Uterus (tissue), 4 donors: ENCODE results near the gene RABGAP1L. TPM values are rescaled to one million over a fixed set of nuclear protein-coding genes. Genes with fewer than 3 reads are reported as not detected.
A peak's percentile ranks its signal among the peaks of the same experiment; 100 is the strongest.

ENCODE experiments used
- DNase-seq, 2 donors: peaks; one replicate each; pipeline ENCODE4 v3.0.0-alpha.2; 2019 to 2020
- H3K27ac ChIP-seq, 2 donors: fragments of 200-600 bp; sonication (generic); 1 replicate in 1 of 2; 2 replicates in 1 of 2; pipeline ENCODE4 v1.5.1; 2016 to 2018
- H3K27me3 ChIP-seq, 2 donors: fragments of 200-600 bp; sonication (generic); one replicate each; pipeline ENCODE4 v1.5.1; 2018 to 2019; ENCODE audit warnings: control low read depth in 1 of 2
- H3K36me3 ChIP-seq, 2 donors: fragments of 200-600 bp; sonication (generic); one replicate each; pipeline ENCODE4 v1.5.1; 2019; ENCODE audit warnings: control low read depth in 1 of 2
- H3K4me1 ChIP-seq, 2 donors: fragments of 200-600 bp; sonication (generic); one replicate each; pipeline ENCODE4 v1.5.1; 2018 to 2019; ENCODE audit warnings: control low read depth in 1 of 2
- H3K4me3 ChIP-seq, 2 donors: fragments of 200-600 bp; sonication (generic); 1 replicate in 1 of 2; 2 replicates in 1 of 2; pipeline ENCODE4 v1.5.1; 2018 to 2019; ENCODE audit warnings: mild to moderate bottlenecking in 1 of 2
- H3K9me3 ChIP-seq, 2 donors: fragments of 200-600 bp; sonication (generic); one replicate each; pipeline ENCODE4 v1.5.1; 2019; ENCODE audit warnings: control low read depth in 1 of 2
- CTCF ChIP-seq, 4 experiments: fragments of 200-600 bp in 2 of 4; fragments of 450-650 bp in 2 of 4; sonication (generic) in 2 of 4; IDR thresholded peaks; one replicate each; pipeline ENCODE4 v1.5.1; 2016 to 2019; ENCODE audit warnings: antibody characterized with exemption in 4 of 4, mild to moderate bottlenecking in 2 of 4, moderate library complexity in 1 of 4
- POLR2A ChIP-seq, 2 donors: fragments of 450-650 bp; IDR thresholded peaks; one replicate each; pipeline ENCODE4 v1.6.1; 2016; ENCODE audit warnings: antibody characterized with exemption in 2 of 2, mild to moderate bottlenecking in 1 of 2, moderate library complexity in 1 of 2
- intact Hi-C: fragments of 100-400 bp; cut with DNase I; formaldehyde crosslinking; loops from one replicate; pipeline ENCODE4 v1.15.1; 2023; ENCODE audit warnings: low total_unique reads
- total RNA-seq, 4 donors: library from RNA; depleted of rRNA in 3 of 4; stranded (reverse); fragments of >200 nt in 3 of 4; gene quantifications; one replicate each; pipeline versions ENCODE4 v1.1.0 to v1.2.4, GENCODE V29; 2014 to 2023
- donor health status: DM: yes; HTN: yes; CAD: no.

RABGAP1L gene
- total RNA-seq, 4 donors from 2014 or later, result 19.1 to 93.7 (median 35.1) TPM

- Histone ChIP-seq H3K27me3 (no peaks in the 10 kb centered on the region), H3K4me3 (no peak overlapping the region), H3K9me3 (no peaks in the 10 kb centered on the region), H3K27ac (peak overlapping the region in 1 of 2 donors; percentile 3), H3K4me1 (no peaks in the 10 kb centered on the region), H3K36me3 (no peaks in the 10 kb centered on the region)
- DNase-seq, result no peak
- TF ChIP-seq POLR2A (IDR thresholded peaks at IDR 0.05) (no peak), CTCF (IDR thresholded peaks at IDR 0.05) (no peak)
- intact Hi-C loops, result no loop called here
These were observed 254.9 kb downstream of the RABGAP1L start for GRCh38 chr1:174414203-174414602.

GRCh38 chr1:174415506-174415905 is 256.2 kb downstream of the RABGAP1L start:
- intact Hi-C loops, result no loop called here
- DNase-seq, result no peak
- no peak for TF ChIP-seq CTCF (IDR thresholded peaks at IDR 0.05)
- TF ChIP-seq POLR2A (IDR thresholded peaks at IDR 0.05), result no peak
- Histone ChIP-seq H3K27me3 (no peaks in the 10 kb centered on the region), H3K4me1 (no peaks in the 10 kb centered on the region), H3K9me3 (no peaks in the 10 kb centered on the region), H3K36me3 (no peaks in the 10 kb centered on the region), H3K4me3 (no peak overlapping the region), H3K27ac (no peak overlapping the region)

- TF ChIP-seq CTCF (IDR thresholded peaks at IDR 0.05) (no peak), POLR2A (IDR thresholded peaks at IDR 0.05) (no peak)
- no peak overlapping the region for H3K27ac ChIP-seq
- DNase-seq, result no peak
- H3K4me1 ChIP-seq, result no peaks in the 10 kb centered on the region
- intact Hi-C loops, result no loop called here
- no peaks in the 10 kb centered on the region for H3K27me3 ChIP-seq
- no peaks in the 10 kb centered on the region for H3K9me3 ChIP-seq
- no peaks in the 10 kb centered on the region for H3K36me3 ChIP-seq
- H3K4me3 ChIP-seq, result no peak overlapping the region
These were observed 258.6 kb downstream of the RABGAP1L start for GRCh38 chr1:174417921-174418320.

GRCh38 chr1:174425121-174425520 is 265.8 kb downstream of the RABGAP1L start:
- Histone ChIP-seq H3K9me3 (no peaks in the 10 kb centered on the region), H3K36me3 (no peaks in the 10 kb centered on the region), H3K4me1 (no peaks in the 10 kb centered on the region), H3K27me3 (no peaks in the 10 kb centered on the region), H3K4me3 (no peak overlapping the region), H3K27ac (no peak overlapping the region)
- no peak for DNase-seq
- TF ChIP-seq POLR2A (IDR thresholded peaks at IDR 0.05) (no peak), CTCF (IDR thresholded peaks at IDR 0.05) (no peak)
- intact Hi-C loops, result no loop called here

GRCh38 chr1:174426153-174426552 is 266.8 kb downstream of the RABGAP1L start:
- no peak overlapping the region for H3K27ac ChIP-seq
- H3K36me3 ChIP-seq, result no peaks in the 10 kb centered on the region
- H3K4me1 ChIP-seq, result no peaks in the 10 kb centered on the region
- intact Hi-C loops, result no loop called here
- H3K27me3 ChIP-seq, result no peaks in the 10 kb centered on the region
- TF ChIP-seq POLR2A (IDR thresholded peaks at IDR 0.05), result no peak
- TF ChIP-seq CTCF (IDR thresholded peaks at IDR 0.05), result no peak
- H3K9me3 ChIP-seq, result no peaks in the 10 kb centered on the region
- no peak overlapping the region for H3K4me3 ChIP-seq
- no peak for DNase-seq
